ENCODE data around the gene OTUD7B. TPM values are rescaled to one million over a fixed set of nuclear protein-coding genes. Genes with fewer than 3 reads are reported as not detected.

Gene OTUD7B
- total and polyA plus RNA-seq, 9 of the 15 experiments (the other 6 are each of a cell fraction or from before 2014, with no cell fraction given), result 0.96 to 18.8 (median 7.4) TPM

- TF ChIP-seq HOMEZ (CRISPR knock-in tag; IDR thresholded peaks at IDR 0.05) (no peak), ZNF24 (IDR thresholded peaks at IDR 0.05) (peak; percentile 71), ZNF699 (CRISPR knock-in tag; IDR thresholded peaks at IDR 0.05; ENCODE audit: insufficient replicate concordance) (no peak), ZNF165 (CRISPR knock-in tag; IDR thresholded peaks at IDR 0.05; ENCODE audit: borderline replicate concordance) (no peak), CBFA2T2 (conservative IDR thresholded peaks at IDR 0.05) (no peak), REST (IDR thresholded peaks at IDR 0.05; ENCODE audit: borderline replicate concordance) (no peak; the same call in none of the 2 replicates), REST (CRISPR knock-in tag; IDR thresholded peaks at IDR 0.05; ENCODE audit: low read depth) (peak; percentile 68; the same call in 1 of the 2 replicates), ZNF436 (CRISPR knock-in tag; IDR thresholded peaks at IDR 0.05) (no peak), ZBTB49 (CRISPR knock-in tag; IDR thresholded peaks at IDR 0.05; ENCODE audit: borderline replicate concordance) (no peak), ZNF57 (CRISPR knock-in tag; IDR thresholded peaks at IDR 0.05) (no peak), ZNF717 (CRISPR knock-in tag; IDR thresholded peaks at IDR 0.05) (no peak), TBL1XR1 (IDR thresholded peaks at IDR 0.05; ENCODE audit: low read length in 2 of 2) (peak; percentile 41 to 70; a peak in 2 of 4 replicates), ZEB2 (IDR thresholded peaks at IDR 0.05) (peak; percentile 90), U2AF2 (optimal IDR thresholded peaks at IDR 0.05; ENCODE audit: low read depth, low read length) (no peak), SNRNP70 (optimal IDR thresholded peaks at IDR 0.05; ENCODE audit: low read depth, low read length) (no peak), POLR2H (tag; IDR thresholded peaks at IDR 0.05; ENCODE audit: low read depth) (peak; percentile 64), HNRNPUL1 (IDR thresholded peaks at IDR 0.05; ENCODE audit: low read length) (no peak), SMARCA4 (IDR thresholded peaks at IDR 0.05) (0 out of 2 replicates have a peak, but pooled peaks have one; percentile 14)
Measured at GRCh38 chr1:150010393-150011115, at the start of gene OTUD7B (continued).

All from K562 (cell line).